ENCODE results near the gene HLA-DQA2. TPM values are rescaled to one million over a fixed set of nuclear protein-coding genes. Genes with fewer than 3 reads are reported as not detected.
"Not testable (repeated sequence)": the region's sequence is repeated elsewhere in the genome, so short reads cannot be mapped to it uniquely, and the experiment has no call there.

Gene HLA-DQA2
- total RNA-seq, 1 donor from 2014 or later: 2.2 TPM

DNA sequence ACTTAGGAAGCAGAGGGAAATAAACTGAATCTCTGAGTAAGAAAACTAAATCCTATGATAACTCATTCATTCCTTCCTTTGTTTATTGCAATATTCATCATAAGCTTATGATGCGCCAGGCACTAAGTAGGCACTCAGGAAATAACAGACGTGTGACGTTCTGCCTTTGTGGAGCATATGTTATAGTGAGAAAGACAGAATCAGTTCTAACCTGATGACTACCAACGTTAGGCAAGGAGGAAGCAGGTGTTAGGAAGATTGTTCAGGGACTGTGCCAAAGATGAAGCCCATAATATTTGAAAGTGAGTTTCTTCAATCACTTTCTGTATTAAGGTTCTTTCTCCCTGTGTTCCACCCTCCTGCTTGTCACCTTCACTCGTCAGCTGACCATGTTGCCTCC, 3.6 kb downstream of the HLA-DQA2 start:
- Histone ChIP-seq H3K4me3 (no peak overlapping the region), H3K9me3 (no peaks in the 10 kb centered on the region), H3K36me3 (no peaks in the 10 kb centered on the region), H3K27ac (no peak overlapping the region), H3K27me3 (no peaks in the 10 kb centered on the region), H3K4me1 (no peaks in the 10 kb centered on the region)
- DNase-seq (ENCODE audit: low spot score in 2 of 2): no peak
- TF ChIP-seq, protein P1, sequence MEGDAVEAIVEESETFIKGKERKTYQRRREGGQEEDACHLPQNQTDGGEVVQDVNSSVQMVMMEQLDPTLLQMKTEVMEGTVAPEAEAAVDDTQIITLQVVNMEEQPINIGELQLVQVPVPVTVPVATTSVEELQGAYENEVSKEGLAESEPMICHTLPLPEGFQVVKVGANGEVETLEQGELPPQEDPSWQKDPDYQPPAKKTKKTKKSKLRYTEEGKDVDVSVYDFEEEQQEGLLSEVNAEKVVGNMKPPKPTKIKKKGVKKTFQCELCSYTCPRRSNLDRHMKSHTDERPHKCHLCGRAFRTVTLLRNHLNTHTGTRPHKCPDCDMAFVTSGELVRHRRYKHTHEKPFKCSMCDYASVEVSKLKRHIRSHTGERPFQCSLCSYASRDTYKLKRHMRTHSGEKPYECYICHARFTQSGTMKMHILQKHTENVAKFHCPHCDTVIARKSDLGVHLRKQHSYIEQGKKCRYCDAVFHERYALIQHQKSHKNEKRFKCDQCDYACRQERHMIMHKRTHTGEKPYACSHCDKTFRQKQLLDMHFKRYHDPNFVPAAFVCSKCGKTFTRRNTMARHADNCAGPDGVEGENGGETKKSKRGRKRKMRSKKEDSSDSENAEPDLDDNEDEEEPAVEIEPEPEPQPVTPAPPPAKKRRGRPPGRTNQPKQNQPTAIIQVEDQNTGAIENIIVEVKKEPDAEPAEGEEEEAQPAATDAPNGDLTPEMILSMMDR (IDR thresholded peaks at IDR 0.05): no peak
- intact Hi-C loops (cut with DNase I): no loop called here

DNA sequence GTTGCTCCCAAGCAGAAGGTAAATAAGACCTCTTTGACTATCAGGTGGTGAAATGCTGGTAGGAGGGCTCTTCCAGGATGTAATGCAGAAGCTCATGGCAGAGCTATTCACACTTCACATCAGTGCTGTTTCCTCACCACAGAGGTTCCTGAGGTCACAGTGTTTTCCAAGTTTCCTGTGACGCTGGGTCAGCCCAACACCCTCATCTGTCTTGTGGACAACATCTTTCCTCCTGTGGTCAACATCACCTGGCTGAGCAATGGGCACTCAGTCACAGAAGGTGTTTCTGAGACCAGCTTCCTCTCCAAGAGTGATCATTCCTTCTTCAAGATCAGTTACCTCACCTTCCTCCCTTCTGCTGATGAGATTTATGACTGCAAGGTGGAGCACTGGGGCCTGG, 4.5 kb downstream of the HLA-DQA2 start:
- H3K4me3 ChIP-seq; H3K27me3 ChIP-seq; DNase-seq (ENCODE audit: low spot score in 2 of 2); H3K4me1 ChIP-seq; intact Hi-C loops (cut with DNase I); H3K36me3 ChIP-seq; H3K27ac ChIP-seq; H3K9me3 ChIP-seq: not testable (repeated sequence)

DNA sequence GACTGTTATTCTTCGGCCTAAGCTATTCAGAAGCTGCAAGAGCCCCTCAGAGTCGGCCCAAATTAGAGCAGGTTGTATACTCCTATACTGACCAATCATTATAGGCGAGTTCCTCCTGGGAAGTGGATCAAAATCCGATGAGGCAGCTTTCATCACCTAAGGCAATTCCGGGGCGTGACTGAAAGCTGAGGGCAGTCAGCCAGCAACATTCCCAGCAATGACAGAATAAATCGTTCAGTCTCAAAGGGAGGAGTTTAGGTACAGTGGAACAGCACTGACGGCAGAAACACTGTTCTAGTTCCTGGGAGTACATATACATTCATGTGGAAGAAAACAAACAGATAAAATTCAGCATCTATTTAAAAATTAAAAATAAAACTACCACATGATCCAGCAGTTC, 11.4 kb downstream of the HLA-DQA2 start:
- TF ChIP-seq, protein P1 (IDR thresholded peaks at IDR 0.05): no peak

DNA sequence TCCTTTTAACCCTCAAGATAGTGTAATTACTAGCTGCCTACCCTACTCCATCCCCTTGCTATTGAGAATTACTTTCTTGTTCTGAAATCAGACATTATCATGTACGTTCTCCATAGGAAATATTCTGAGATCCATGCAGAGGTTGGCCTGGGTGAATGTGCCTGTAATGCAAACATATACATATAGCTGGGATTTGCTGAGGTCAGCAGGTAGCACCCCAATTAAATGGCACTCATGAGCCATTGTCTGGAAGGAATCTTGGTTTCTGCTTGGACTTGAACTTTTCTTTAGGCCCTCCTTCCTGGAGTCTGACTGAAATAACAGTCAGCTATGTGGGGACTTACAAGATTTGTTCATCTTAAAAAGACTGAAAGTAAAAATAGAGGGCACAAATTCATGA, 18.5 kb downstream of the HLA-DQA2 start:
- Histone ChIP-seq H3K4me3 (no peak overlapping the region), H3K4me1 (no peaks in the 10 kb centered on the region), H3K36me3 (no peaks in the 10 kb centered on the region), H3K9me3 (no peaks in the 10 kb centered on the region), H3K27ac (no peak overlapping the region), H3K27me3 (no peaks in the 10 kb centered on the region)
- DNase-seq (ENCODE audit: low spot score in 2 of 2): no peak
- TF ChIP-seq, protein P1 (IDR thresholded peaks at IDR 0.05): no peak
- intact Hi-C loops (cut with DNase I): no loop called here

More for the DNA sequence above, 11.4 kb downstream of the HLA-DQA2 start:
- no peaks in the 10 kb centered on the region for H3K27me3 ChIP-seq
- H3K4me3 ChIP-seq: no peak overlapping the region
- no peak overlapping the region for H3K27ac ChIP-seq
- intact Hi-C loops (cut with DNase I): no loop called here
- H3K4me1 ChIP-seq: no peaks in the 10 kb centered on the region
- no peaks in the 10 kb centered on the region for H3K9me3 ChIP-seq
- H3K36me3 ChIP-seq: no peaks in the 10 kb centered on the region
- DNase-seq (ENCODE audit: low spot score in 2 of 2): no peak

DNA sequence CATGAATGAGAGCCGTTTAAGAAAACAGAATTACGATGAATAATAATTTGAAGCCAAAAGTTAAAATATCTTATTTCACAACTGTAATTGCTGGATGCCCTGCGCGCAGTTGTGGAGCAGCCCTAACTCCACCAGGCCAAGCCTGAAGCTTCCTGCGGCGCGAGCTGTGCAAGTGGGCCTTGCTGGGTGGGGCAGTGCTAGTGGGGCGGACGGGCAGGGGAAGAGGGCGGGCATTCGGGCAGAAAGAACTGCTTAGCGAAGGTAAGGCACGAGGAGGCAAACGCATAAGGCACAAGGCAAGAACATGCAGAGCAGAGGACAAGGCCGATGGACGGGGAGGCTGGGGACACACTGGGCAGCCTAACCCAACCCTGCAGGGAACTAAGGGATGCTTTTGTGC, 19.9 kb downstream of the HLA-DQA2 start:
- TF ChIP-seq, protein P1 (IDR thresholded peaks at IDR 0.05): no peak
- H3K27ac ChIP-seq: no peak overlapping the region
- no peaks in the 10 kb centered on the region for H3K4me1 ChIP-seq
- DNase-seq (ENCODE audit: low spot score in 2 of 2): no peak
- no peak overlapping the region for H3K4me3 ChIP-seq
- intact Hi-C loops (cut with DNase I): no loop called here
- H3K36me3 ChIP-seq: no peaks in the 10 kb centered on the region
- no peaks in the 10 kb centered on the region for H3K27me3 ChIP-seq
- H3K9me3 ChIP-seq: no peaks in the 10 kb centered on the region

DNA sequence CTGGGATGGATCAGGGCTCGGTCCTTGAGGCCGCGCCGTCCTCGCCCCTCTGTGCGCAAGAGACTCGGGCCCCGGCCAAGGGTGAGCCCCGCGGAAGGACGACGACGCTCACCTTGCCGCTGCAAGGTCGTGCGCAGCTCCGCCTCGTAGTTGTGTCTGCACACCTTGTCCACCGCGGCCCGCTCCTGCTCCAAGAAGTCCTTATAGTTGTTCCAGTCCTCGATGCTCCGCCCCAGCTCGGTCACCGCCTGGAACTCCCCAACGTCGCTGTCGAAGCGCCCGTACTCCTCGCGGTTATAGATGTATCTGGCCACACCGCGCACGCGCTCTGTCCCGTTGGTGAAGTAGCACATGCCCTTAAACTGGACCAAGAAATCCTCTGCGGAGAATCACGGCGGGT, 20.4 kb downstream of the HLA-DQA2 start:
- Histone ChIP-seq H3K27me3 (no peaks in the 10 kb centered on the region), H3K4me3 (no peak overlapping the region), H3K36me3 (no peaks in the 10 kb centered on the region), H3K4me1 (no peaks in the 10 kb centered on the region), H3K27ac (no peak overlapping the region), H3K9me3 (no peaks in the 10 kb centered on the region)
- TF ChIP-seq, protein P1 (IDR thresholded peaks at IDR 0.05): no peak
- intact Hi-C loops (cut with DNase I): no loop called here
- no peak for DNase-seq (ENCODE audit: low spot score in 2 of 2)
